Ectodermal cell (in vitro differentiated cells): ENCODE data around the gene XYLT1.
"Not testable (repeated sequence)": the region's sequence is repeated elsewhere in the genome, so short reads cannot be mapped to it uniquely, and the experiment has no call there.

Experiments used
- H3K27ac ChIP-seq: 2 replicates; pipeline ENCODE4 v1.7.0; 2013; ENCODE audit warnings: mild to moderate bottlenecking, low read depth, low read length; ENCODE audit not compliant: insufficient read depth, poor library complexity, severe bottlenecking
- H3K27me3 ChIP-seq: 2 replicates; pipeline ENCODE4 v1.7.0; 2013; ENCODE audit warnings: mild to moderate bottlenecking, low read length; ENCODE audit not compliant: insufficient read depth, control insufficient read depth, poor library complexity, severe bottlenecking
- H3K36me3 ChIP-seq: one replicate; pipeline ENCODE4 v1.7.0; 2013; ENCODE audit warnings: low read length; ENCODE audit not compliant: control insufficient read depth, insufficient read depth
- H3K4me1 ChIP-seq: one replicate; pipeline ENCODE4 v1.7.0; 2013; ENCODE audit warnings: low read length; ENCODE audit not compliant: control insufficient read depth, insufficient read depth
- H3K4me3 ChIP-seq: 2 replicates; pipeline ENCODE4 v1.7.0; 2013; ENCODE audit warnings: low read depth, low read length, control low read depth; ENCODE audit not compliant: insufficient read depth
- H3K9me3 ChIP-seq: 2 replicates; pipeline ENCODE4 v1.7.0; 2013; ENCODE audit warnings: mild to moderate bottlenecking, low read length, moderate library complexity; ENCODE audit not compliant: control insufficient read depth
- WGBS, 2 experiments: methylation state at CpG; one replicate each; pipeline ENCODE4 v1.1.7; 2013; ENCODE audit warnings: missing lambda C conversion rate in 2 of 2; 5-methylcytosine and 5-hydroxymethylcytosine counted together

Gene XYLT1

DNA sequence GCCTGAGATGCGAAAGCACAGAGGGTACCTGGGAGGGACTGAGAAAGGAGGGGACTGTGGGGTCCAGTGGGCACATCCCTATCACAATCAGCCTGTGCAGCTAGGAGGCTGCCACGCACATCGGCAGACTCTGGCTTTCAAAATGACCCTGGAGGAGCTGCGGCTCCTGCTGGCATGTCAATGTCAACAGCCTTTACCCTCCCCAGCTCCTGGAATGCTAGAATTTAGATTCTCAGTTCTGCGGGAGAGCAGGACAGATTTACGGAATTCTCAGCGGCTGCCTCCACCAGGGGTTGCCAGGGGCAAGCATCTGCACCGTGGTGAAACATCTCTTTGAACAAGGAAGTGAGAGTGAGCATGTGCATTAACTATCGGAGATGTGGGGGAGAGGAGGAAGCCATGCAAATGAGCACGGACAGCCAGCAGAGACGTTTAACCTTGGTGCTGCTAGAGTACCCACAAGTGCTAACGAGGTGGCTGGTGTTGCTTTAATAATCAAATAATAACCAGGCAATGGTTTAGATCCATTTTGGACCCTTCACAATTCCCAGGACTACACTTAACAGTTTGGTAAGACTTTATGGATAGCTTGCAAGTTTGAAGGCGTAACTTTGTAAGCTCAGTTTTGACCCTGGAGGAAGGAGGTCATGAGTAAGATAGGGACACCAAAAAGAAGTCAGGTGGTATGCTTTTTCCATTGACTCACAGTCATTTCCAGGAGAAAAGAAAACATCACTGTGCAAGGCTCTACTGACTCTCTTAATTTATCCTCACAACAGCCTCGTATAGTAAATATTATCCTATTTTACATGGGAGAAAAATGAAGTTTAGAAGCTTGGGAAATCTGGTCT is 54.1 kb downstream of the XYLT1 start:
- no peaks in the 10 kb centered on the region for H3K9me3 ChIP-seq
- H3K27me3 ChIP-seq, result no peaks in the 10 kb centered on the region
- no peaks in the 10 kb centered on the region for H3K36me3 ChIP-seq
- no peak overlapping the region for H3K27ac ChIP-seq
- WGBS, 2 experiments, result 35% methylated on average over 13 of the region's 14 CpGs
- peaks cover 17% of the 10 kb centered on the region for H3K4me1 ChIP-seq
- no peak overlapping the region for H3K4me3 ChIP-seq

DNA sequence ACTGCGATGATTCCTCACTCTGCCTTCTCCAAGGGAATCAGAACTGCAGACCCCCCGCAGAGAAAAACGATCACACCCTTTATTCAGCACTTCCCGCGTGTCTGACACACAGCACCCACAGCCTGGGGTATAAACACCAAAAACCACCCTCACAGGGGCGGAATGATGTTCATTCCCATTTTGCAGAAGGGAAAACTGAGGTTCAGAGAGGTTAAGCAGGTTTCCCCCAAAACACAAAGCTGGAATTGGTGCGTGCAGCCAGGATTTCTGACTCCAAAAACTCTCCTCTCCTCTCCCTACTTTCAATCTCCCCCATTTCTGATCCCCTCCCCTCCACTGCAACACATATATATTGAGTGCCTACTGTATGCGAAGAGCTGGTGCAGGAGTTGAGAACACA is 55.8 kb downstream of the XYLT1 start:
- no peak overlapping the region for H3K27ac ChIP-seq
- H3K27me3 ChIP-seq, result no peaks in the 10 kb centered on the region
- no peaks in the 10 kb centered on the region for H3K36me3 ChIP-seq
- H3K4me3 ChIP-seq, result no peak overlapping the region
- H3K4me1 ChIP-seq, result peaks cover 17% of the 10 kb centered on the region
- H3K9me3 ChIP-seq, result no peaks in the 10 kb centered on the region
- WGBS, 2 experiments, result 90 to 91% methylated on average over 8 of the region's 8 CpGs

DNA sequence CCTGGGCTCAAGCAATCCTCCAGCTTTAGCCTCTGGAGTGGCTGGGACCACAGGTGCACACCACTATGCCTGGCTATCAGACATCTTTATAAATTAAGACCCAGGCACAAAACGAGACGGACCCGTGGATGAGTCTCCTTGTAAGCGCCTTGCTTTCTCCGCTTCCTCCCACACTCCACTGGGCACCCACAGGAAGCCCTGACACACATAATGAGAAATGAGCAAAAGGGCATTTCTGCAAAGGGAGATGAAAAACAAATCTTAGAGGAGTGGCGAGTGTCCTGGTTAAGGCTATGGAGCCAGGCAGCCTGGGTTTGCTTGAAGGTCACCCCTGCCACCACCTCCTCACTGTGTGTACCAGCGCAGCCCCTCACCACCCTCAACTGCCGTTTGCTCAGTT is 56.3 kb downstream of the XYLT1 start:
- WGBS, 2 experiments, result 95% methylated on average over 8 of the region's 8 CpGs
- Histone ChIP-seq H3K4me3 (no peak overlapping the region), H3K4me1 (peaks cover 17% of the 10 kb centered on the region), H3K36me3 (no peaks in the 10 kb centered on the region), H3K27ac (no peak overlapping the region), H3K27me3 (no peaks in the 10 kb centered on the region), H3K9me3 (no peaks in the 10 kb centered on the region)

DNA sequence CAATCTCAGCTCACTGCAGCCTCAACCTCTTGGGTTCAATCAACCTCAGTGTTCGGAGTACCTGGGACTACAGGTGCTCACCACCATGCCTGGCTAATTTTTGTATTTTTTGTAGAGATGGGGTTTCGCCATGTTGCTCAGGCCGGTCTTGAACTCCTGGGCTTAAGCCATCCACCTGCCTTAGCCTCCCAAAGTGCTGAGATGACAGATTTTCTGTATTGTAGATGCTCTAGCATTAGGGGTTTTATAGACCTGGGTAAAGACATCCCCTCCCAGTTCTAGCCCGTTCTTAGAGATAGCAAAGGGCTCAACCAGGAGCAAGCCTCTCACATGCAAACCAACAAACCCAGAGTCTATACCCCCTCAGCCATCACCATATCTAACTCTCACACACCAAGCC is 57.3 kb downstream of the XYLT1 start:
- Histone ChIP-seq H3K4me3 (no peak overlapping the region), H3K27me3 (no peaks in the 10 kb centered on the region), H3K27ac (no peak overlapping the region), H3K9me3 (no peaks in the 10 kb centered on the region), H3K36me3 (no peaks in the 10 kb centered on the region), H3K4me1 (peaks cover 17% of the 10 kb centered on the region)
- WGBS, 2 experiments, result 94 to 97% methylated on average over 4 of the region's 4 CpGs

DNA sequence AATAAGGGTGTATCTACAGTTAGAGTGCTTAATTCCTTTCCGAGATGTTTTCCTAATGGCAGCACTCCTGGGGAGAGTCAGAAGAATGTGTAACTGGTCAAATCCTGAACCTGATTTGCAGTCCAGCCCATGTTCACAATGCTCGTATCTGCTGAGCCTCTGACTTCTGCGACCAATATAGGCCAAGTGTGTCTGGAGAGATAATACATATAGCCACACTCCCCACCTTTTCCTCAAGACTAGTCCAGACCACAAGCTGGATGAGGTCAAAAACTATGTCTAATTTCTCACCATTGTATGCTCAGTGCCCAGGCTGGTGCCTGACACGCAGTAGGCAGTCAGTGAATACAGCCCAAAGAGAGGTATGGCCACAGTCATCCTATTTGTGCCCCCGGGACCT is 58.0 kb downstream of the XYLT1 start:
- 92 to 93% methylated on average over 5 of the region's 5 CpGs for WGBS, 2 experiments
- Histone ChIP-seq H3K27ac (no peak overlapping the region), H3K4me3 (no peak overlapping the region), H3K36me3 (no peaks in the 10 kb centered on the region), H3K27me3 (no peaks in the 10 kb centered on the region), H3K4me1 (peaks cover 17% of the 10 kb centered on the region), H3K9me3 (no peaks in the 10 kb centered on the region)

DNA sequence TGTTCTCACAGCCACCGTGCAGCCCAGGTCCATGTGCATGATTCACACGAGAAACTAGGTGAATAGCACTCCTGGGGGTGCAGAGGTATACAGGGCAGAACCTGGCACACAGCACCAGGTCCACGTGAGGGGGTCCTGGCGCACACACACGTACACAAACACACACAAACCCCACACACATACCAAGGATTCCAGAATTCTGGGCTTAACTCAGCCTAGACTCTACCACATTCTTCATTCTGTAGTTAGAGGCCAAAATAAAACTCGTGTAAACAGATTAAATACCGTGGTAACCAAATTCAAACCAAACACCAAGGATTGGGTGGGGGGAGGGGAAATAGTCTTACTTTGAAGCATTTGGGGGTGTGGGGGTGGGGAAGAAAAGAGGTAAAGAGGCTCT is 58.5 kb downstream of the XYLT1 start:
- no peaks in the 10 kb centered on the region for H3K27me3 ChIP-seq
- 88 to 90% methylated on average over 6 to 7 of the region's 7 CpGs for WGBS, 2 experiments
- H3K9me3 ChIP-seq, result no peaks in the 10 kb centered on the region
- H3K4me1 ChIP-seq, result peaks cover 17% of the 10 kb centered on the region
- H3K36me3 ChIP-seq, result no peaks in the 10 kb centered on the region
- H3K4me3 ChIP-seq, result no peak overlapping the region
- peak overlapping the region; percentile 58 for H3K27ac ChIP-seq

DNA sequence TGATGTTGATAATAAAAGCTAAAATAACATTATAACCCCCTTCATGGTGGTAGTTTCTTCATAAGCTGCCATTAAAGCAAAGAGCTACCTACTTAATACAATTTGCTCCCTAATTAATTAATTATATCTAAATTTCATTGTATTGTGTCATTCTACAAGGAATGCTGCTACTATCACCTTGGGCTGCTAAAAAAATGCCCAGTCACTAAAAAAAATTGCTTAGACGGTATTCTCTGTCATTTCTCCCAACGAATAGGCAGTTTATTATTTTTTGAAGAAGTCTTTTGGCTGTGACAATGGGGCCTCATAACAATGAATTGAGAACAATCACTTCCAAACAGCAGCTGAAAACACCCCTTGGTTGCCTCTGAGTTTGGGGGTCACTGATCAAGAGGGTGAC is 59.5 kb downstream of the XYLT1 start:
- H3K4me1 ChIP-seq, result peaks cover 8% of the 10 kb centered on the region

DNA sequence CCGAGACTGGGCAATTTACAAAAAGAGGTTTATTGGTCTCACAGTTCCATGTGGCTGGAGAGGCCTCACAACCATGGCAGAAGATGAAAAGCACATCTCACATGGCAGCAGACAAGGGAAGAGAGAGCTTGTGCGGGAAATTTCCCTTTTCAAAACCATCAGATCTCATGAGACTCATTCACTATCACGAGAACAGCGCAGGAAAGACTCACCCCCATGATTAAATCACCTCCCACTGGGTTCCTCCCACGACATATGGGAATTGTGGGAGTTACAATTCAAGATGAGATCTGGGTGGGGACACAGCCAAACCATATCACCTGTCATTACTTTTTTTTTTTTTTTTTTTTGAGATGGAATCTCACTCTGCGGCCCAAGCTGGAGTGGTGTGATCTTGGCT is 60.4 kb downstream of the XYLT1 start:
- not testable (repeated sequence) for H3K27ac ChIP-seq, H3K36me3 ChIP-seq, H3K4me3 ChIP-seq, H3K4me1 ChIP-seq, H3K27me3 ChIP-seq, H3K9me3 ChIP-seq
- 94 to 95% methylated on average over 6 of the region's 6 CpGs for WGBS, 2 experiments

More for the DNA sequence above, 59.5 kb downstream of the XYLT1 start:
- 95 to 100% methylated on average over 2 of the region's 2 CpGs for WGBS, 2 experiments
- Histone ChIP-seq H3K4me3 (no peak overlapping the region), H3K36me3 (no peaks in the 10 kb centered on the region), H3K9me3 (no peaks in the 10 kb centered on the region), H3K27me3 (no peaks in the 10 kb centered on the region), H3K27ac (no peak overlapping the region)

DNA sequence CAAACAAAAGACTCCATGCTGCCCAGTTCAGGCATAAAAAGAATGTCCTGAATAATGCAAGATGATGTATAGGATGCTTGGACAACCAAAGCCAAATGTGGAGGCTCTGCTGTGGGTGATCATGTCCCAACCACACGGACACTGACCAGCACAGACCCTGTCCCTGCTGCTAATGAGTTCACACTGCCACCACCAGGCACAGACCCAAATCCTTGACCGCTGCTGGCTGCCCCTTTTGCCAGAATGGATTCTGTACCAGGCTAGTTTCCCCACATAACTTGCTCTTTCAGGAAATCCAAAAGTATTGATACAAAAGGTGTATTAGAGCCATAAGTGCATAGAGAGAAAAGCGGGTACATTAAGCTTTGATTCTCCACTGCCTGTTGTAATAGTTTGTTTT is 60.9 kb downstream of the XYLT1 start:
- Histone ChIP-seq H3K4me3 (no peak overlapping the region), H3K4me1 (peaks cover 10% of the 10 kb centered on the region), H3K27ac (no peak overlapping the region), H3K36me3 (no peaks in the 10 kb centered on the region), H3K9me3 (no peaks in the 10 kb centered on the region), H3K27me3 (no peaks in the 10 kb centered on the region)
- 91 to 94% methylated on average over 3 of the region's 3 CpGs for WGBS, 2 experiments

DNA sequence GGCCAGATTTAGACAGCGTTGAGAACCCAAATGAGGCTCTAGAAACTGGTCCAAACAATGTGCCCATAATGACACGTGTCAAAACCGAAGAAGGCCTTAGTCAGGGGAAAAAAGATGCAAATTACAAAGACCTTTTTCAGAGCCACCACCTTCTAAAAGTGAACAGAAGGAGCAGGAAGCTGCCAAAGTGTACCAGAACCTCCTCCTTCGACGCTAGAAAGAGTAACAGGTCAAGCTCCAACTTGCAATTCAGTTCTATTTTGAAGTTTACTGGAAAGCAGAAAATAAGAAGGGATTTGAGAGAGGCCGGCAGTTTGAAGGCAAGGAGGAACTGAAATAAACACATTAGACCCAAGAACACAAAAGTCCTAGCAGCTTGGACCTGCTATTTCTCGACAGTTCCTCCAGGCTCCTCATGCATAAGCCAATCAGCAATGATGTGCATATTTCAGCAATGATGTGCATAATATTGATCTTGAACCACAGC is 61.8 kb downstream of the XYLT1 start:
- Histone ChIP-seq H3K27me3 (no peaks in the 10 kb centered on the region), H3K4me1 (peaks cover 11% of the 10 kb centered on the region), H3K4me3 (no peak overlapping the region), H3K9me3 (no peaks in the 10 kb centered on the region), H3K27ac (no peak overlapping the region), H3K36me3 (no peaks in the 10 kb centered on the region)
- 95% methylated on average over 7 of the region's 7 CpGs for WGBS, 2 experiments
